ENCODE measurements around the gene GRAP2. TPM values are rescaled to one million over a fixed set of nuclear protein-coding genes. Genes with fewer than 3 reads are reported as not detected.

GRAP2 gene
- total RNA-seq, 1 donor from 2014 or later = 4.2 TPM

GRCh38 chr22:40009292-40009774, 108.4 kb downstream of the GRAP2 start:
- POLR2A ChIA-PET = no interaction called here
- no peaks in the 10 kb centered on the region for H3K4me1 Mint-ChIP-seq
- peaks cover 51% of the 10 kb centered on the region for H3K27me3 Mint-ChIP-seq

GRCh38 chr22:40009951-40010671, 109.2 kb downstream of the GRAP2 start:
- CTCF ChIA-PET = no interaction called here
- Mint-ChIP-seq H3K4me1 (no peaks in the 10 kb centered on the region), H3K27me3 (peaks cover 49% of the 10 kb centered on the region)

More at GRCh38 chr22:40009292-40009774, 108.4 kb downstream of the GRAP2 start:
- CTCF ChIA-PET = interaction anchor here (1.0 kb wide), 1 partner anchor 28 kb away, joined by 3 read pairs; no protein-coding TSS in a partner anchor
- intact Hi-C loops (cut with micrococcal nuclease) = no loop called here
- TF ChIP-seq, protein P1, sequence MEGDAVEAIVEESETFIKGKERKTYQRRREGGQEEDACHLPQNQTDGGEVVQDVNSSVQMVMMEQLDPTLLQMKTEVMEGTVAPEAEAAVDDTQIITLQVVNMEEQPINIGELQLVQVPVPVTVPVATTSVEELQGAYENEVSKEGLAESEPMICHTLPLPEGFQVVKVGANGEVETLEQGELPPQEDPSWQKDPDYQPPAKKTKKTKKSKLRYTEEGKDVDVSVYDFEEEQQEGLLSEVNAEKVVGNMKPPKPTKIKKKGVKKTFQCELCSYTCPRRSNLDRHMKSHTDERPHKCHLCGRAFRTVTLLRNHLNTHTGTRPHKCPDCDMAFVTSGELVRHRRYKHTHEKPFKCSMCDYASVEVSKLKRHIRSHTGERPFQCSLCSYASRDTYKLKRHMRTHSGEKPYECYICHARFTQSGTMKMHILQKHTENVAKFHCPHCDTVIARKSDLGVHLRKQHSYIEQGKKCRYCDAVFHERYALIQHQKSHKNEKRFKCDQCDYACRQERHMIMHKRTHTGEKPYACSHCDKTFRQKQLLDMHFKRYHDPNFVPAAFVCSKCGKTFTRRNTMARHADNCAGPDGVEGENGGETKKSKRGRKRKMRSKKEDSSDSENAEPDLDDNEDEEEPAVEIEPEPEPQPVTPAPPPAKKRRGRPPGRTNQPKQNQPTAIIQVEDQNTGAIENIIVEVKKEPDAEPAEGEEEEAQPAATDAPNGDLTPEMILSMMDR (IDR thresholded peaks at IDR 0.05) = no peak
- Mint-ChIP-seq H3K9me3 (no peaks in the 10 kb centered on the region), H3K36me3 (ENCODE audit: low read depth) (no peaks in the 10 kb centered on the region), H3K27ac (no peak overlapping the region), H3K4me3 (no peak overlapping the region)
- ATAC-seq (ENCODE audit: low read depth) (no peak), DNase-seq (no peak)

GRCh38 chr22:40010746-40011145, 109.9 kb downstream of the GRAP2 start:
- DNase-seq (no peak), ATAC-seq (ENCODE audit: low read depth) (no peak)
- ChIA-PET POLR2A (no interaction called here), CTCF (no interaction called here)
- no peaks in the 10 kb centered on the region for H3K9me3 Mint-ChIP-seq
- H3K36me3 Mint-ChIP-seq (ENCODE audit: low read depth) = no peaks in the 10 kb centered on the region
- H3K4me3 Mint-ChIP-seq = no peak overlapping the region
- no peak overlapping the region for H3K27ac Mint-ChIP-seq
- no peaks in the 10 kb centered on the region for H3K4me1 Mint-ChIP-seq
- TF ChIP-seq, protein P1 (IDR thresholded peaks at IDR 0.05) = no peak
- peaks cover 51% of the 10 kb centered on the region for H3K27me3 Mint-ChIP-seq
- intact Hi-C loops (cut with micrococcal nuclease) = no loop called here

More at GRCh38 chr22:40009951-40010671, 109.2 kb downstream of the GRAP2 start:
- H3K36me3 Mint-ChIP-seq (ENCODE audit: low read depth) = no peaks in the 10 kb centered on the region
- H3K9me3 Mint-ChIP-seq = no peaks in the 10 kb centered on the region
- POLR2A ChIA-PET = no interaction called here
- DNase-seq = no peak
- H3K27ac Mint-ChIP-seq = no peak overlapping the region
- intact Hi-C loops (cut with micrococcal nuclease) = no loop called here
- TF ChIP-seq, protein P1 (IDR thresholded peaks at IDR 0.05) = no peak
- H3K4me3 Mint-ChIP-seq = no peak overlapping the region
- no peak for ATAC-seq (ENCODE audit: low read depth)

DNA sequence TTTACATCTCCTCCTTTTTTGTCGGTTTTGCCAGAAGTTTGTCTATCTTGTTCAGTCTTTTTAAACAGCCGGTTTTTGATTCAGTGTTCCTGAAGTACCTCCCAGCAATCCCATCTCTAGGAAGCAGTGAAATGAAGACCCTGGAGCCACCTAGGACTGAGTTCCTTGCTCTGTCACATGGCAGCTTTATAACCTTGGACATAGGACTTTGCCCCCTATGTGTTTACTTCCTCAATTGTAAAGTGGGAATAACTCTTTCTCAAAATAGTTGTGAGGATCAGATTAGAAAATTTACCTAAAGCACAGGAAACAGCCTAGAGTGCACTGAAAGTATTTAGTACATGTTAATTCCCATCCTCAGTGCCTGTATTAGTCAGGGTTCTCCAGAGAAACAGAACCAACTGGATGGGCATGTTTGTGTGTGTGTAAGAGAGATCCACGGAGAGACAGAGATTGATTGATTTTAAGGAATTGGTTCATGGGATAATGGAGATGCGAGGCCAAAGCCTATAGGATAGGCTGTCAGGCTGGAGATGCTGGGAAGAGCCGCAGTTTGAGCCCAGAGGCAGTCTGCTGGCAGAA, 113.9 kb downstream of the GRAP2 start:
- ATAC-seq (ENCODE audit: low read depth) = no peak
- no peaks in the 10 kb centered on the region for H3K36me3 Mint-ChIP-seq (ENCODE audit: low read depth)
- no peak overlapping the region for H3K4me3 Mint-ChIP-seq
- no peaks in the 10 kb centered on the region for H3K4me1 Mint-ChIP-seq
- DNase-seq = no peak
- peaks cover 27% of the 10 kb centered on the region for H3K27me3 Mint-ChIP-seq
- H3K9me3 Mint-ChIP-seq = no peaks in the 10 kb centered on the region
- TF ChIP-seq, protein P1 (IDR thresholded peaks at IDR 0.05) = no peak
- H3K27ac Mint-ChIP-seq = no peak overlapping the region
- CTCF ChIA-PET = no interaction called here
- intact Hi-C loops (cut with micrococcal nuclease) = no loop called here
- POLR2A ChIA-PET = no interaction called here

DNA sequence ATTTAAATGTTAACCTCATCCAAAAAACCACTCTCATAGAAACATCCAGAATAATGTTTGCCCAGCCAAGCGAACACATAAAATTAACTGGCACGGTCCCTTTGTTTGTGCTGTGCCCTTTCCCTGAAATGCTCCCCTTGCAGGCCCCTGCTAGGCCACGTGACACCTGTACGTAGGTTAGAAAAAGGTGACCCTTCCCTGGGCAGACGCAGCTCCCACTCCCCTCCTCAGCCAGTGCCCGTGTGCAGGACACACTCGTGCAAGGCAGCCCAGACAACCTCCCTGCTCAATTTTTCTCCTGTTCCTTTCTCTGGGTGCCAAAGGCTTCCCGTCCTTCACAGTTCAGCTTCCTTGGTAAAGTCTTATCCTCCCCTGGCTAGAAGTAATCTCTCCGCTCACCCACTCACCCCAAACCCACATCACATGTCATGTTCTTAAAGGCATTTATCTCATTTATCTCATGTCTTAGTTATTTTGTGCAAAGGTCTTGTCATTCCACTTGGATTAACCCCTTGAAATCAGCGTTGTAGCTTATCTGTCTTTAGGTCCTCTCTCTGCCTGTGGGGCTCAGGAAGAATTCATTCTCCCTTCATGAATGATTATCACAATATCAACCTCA, 114.6 kb downstream of the GRAP2 start:
- CTCF ChIA-PET = interaction anchor here (1.5 kb wide), 1 partner anchor 481 kb away, joined by 6 read pairs; no protein-coding TSS in a partner anchor
- Mint-ChIP-seq H3K4me1 (no peaks in the 10 kb centered on the region), H3K27ac (no peak overlapping the region), H3K9me3 (no peaks in the 10 kb centered on the region), H3K27me3 (peaks cover 24% of the 10 kb centered on the region), H3K4me3 (no peak overlapping the region), H3K36me3 (ENCODE audit: low read depth) (no peaks in the 10 kb centered on the region)
- TF ChIP-seq, protein P1 (IDR thresholded peaks at IDR 0.05) = no peak
- intact Hi-C loops (cut with micrococcal nuclease) = no loop called here
- ATAC-seq (ENCODE audit: low read depth) (no peak), DNase-seq (no peak)
- POLR2A ChIA-PET = no interaction called here

Data from activated B cell treated with CpG ODN at 0.5 μM for 24 hours (primary cell).